NK-92 (cell line): ENCODE results near the gene RASGRP1.

Experiments
- DNase-seq: peaks from one replicate; lab custom pipeline; 2025; ENCODE audit not compliant: unreplicated experiment; lab: John Stamatoyannopoulos, UW

Gene RASGRP1

GRCh38 chr15:38463893-38464292, 100.7 kb downstream of the RASGRP1 start:
- no peak for DNase-seq

DNA sequence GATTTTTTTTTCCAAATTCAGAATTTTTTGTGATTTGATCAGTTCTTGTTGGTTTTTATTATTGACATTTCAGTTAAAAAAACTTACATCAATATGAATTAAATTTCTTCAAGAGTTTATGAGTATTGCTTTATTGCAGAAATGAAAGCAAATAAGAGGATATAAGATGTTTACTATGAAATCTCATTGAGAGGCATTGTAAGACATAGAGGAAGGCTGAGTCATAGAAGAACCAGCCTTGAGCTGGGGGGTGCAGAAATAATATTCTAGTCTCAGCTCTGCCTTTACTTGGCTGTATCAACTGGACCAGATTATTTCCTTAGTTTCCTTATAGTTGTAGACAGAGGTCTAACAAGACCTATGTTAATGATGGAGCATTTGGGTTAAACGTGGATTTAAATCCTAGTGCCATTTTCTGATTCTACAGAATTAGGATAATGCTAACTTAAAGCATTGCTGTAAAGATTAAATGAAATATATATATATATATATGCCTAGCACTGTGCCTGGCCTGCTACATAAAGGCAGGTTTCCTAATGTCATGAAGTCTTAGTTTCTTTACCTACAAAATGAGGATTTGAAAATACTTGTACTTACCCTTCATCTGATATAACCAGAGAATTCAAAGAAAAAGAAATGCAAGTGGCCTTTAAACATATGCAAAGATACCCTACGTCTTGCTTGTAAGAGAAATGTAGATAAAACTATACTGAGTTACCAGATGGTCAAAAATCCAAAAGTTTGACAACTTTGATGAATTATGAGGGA, 103.4 kb downstream of the RASGRP1 start:
- no peak for DNase-seq

- no peak for DNase-seq
These were observed 104.1 kb downstream of the RASGRP1 start for GRCh38 chr15:38460543-38460942.

- DNase-seq: no peak
These were observed 105.1 kb downstream of the RASGRP1 start for GRCh38 chr15:38459480-38459879.

DNA sequence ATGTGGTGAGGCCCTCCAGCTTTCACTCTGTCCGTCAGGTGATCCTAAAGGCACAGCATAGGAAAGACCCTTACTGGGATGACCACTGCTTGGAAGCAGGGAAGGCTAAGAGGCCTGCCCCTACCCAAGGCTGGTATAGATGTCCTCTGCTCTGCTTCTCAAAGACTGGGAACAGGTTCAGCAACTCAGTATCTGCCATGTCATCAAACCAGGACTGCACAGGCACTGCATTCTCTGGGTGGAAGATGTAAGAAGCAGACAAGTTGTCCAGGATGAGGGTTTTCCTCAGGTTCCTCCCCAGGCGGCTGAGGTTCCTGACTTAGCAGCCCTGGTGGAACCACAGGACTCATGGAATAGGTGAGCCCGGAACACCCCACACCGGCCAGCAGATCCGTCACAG, 106.0 kb downstream of the RASGRP1 start:
- no peak for DNase-seq

GRCh38 chr15:38455092-38455491, 109.5 kb downstream of the RASGRP1 start:
- DNase-seq: no peak

DNA sequence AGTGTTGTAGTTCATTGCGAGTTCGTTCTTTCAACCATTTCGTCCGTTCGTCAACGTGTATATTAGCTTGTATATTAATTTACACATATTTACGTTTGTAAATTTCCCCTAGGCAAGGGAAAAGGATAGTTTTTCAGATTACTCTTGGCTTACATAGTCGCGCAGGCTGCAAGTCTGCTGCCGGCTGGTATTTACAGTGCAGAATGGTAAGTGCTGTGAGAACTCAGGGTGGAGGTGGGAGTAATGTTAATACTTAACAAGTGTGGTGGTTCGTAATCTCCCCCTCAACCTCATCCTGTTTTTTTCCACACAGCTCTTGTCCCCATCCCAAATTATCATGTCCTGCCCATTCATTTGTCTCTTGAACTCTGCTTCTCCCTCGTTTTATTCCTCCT, 109.9 kb downstream of the RASGRP1 start:
- no peak for DNase-seq

- DNase-seq: no peak
These were observed 110.5 kb downstream of the RASGRP1 start, which contains the start of gene FAM98B for GRCh38 chr15:38453971-38454695. FAM98B (plus strand) TSS chr15:38454127; CDS start chr15:38454162, 35 bp downstream.

GRCh38 chr15:38441130-38441519, 123.5 kb downstream of the RASGRP1 start:
- no peak for DNase-seq

- DNase-seq: no peak
These were observed 124.1 kb downstream of the RASGRP1 start for GRCh38 chr15:38440353-38441129.
